Neural progenitor cell (in vitro differentiated cells): ENCODE results near the gene HS3ST5. TPM values are rescaled to one million over a fixed set of nuclear protein-coding genes. Genes with fewer than 3 reads are reported as not detected.
A peak's percentile ranks its signal among the peaks of the same experiment; 100 is the strongest.

ENCODE experiments used
- DNase-seq: peaks from one replicate; pipeline ENCODE4 v3.0.0-alpha.2; 2016; ENCODE audit warnings: low spot score
- H2AFZ ChIP-seq: fragments of 200-600 bp; sonication (generic); replicated peaks from 2 replicates; pipeline ENCODE4 v1.6.1; 2016; ENCODE audit warnings: antibody characterized with exemption
- H3F3A ChIP-seq: fragments of 200-600 bp; sonication (generic); 2 replicates; pipeline ENCODE4 v1.6.1; 2016; ENCODE audit warnings: antibody characterized with exemption, low read depth
- H3K27ac ChIP-seq: fragments of 200-600 bp; sonication (generic); 2 replicates; pipeline ENCODE4 v1.5.1; 2016; ENCODE audit warnings: mild to moderate bottlenecking
- H3K27me3 ChIP-seq: fragments of 200-600 bp; sonication (generic); 2 replicates; pipeline ENCODE4 v1.6.1; 2016; ENCODE audit warnings: mild to moderate bottlenecking, moderate library complexity
- H3K36me3 ChIP-seq: fragments of 200-600 bp; sonication (generic); 2 replicates; pipeline ENCODE4 v1.5.1; 2016
- H3K4me1 ChIP-seq: fragments of 200-600 bp; sonication (generic); 2 replicates; pipeline ENCODE4 v1.6.1; 2016; ENCODE audit warnings: mixed run types
- H3K4me2 ChIP-seq: fragments of 200-600 bp; sonication (generic); 2 replicates; pipeline ENCODE4 v1.6.1; 2016
- H3K4me3 ChIP-seq: fragments of 200-600 bp; sonication (generic); 2 replicates; pipeline ENCODE4 v1.5.1; 2016
- H3K79me2 ChIP-seq: fragments of 200-600 bp; sonication (generic); 2 replicates; pipeline ENCODE4 v1.6.1; 2016; ENCODE audit warnings: low read depth
- H3K9ac ChIP-seq: fragments of 200-600 bp; sonication (generic); 2 replicates; pipeline ENCODE4 v1.6.1; 2016
- H3K9me3 ChIP-seq: fragments of 200-600 bp; sonication (generic); 2 replicates; pipeline ENCODE4 v1.5.1; 2016; ENCODE audit warnings: low read depth
- H4K20me1 ChIP-seq: fragments of 200-600 bp; sonication (generic); 2 replicates; pipeline ENCODE4 v1.6.1; 2016; ENCODE audit warnings: low read depth
- H3K27ac Mint-ChIP-seq: 3 replicates; pipeline ENCODE4 v1.8.0; 2021; ENCODE audit warnings: mixed read lengths
- H3K27me3 Mint-ChIP-seq: 2 replicates; pipeline ENCODE4 v1.8.0; 2022; ENCODE audit warnings: low read depth, mild to moderate bottlenecking, inconsistent platforms, moderate library complexity, mixed read lengths; ENCODE audit not compliant: insufficient read depth
- H3K36me3 Mint-ChIP-seq: 3 replicates; pipeline ENCODE4 v1.8.0; 2021; ENCODE audit warnings: mixed read lengths
- H3K4me1 Mint-ChIP-seq: 3 replicates; pipeline ENCODE4 v1.8.0; 2021; ENCODE audit warnings: mixed read lengths
- H3K4me3 Mint-ChIP-seq: 3 replicates; pipeline ENCODE4 v1.8.0; 2021; ENCODE audit warnings: mild to moderate bottlenecking, moderate library complexity, mixed read lengths
- H3K9me3 Mint-ChIP-seq: 3 replicates; pipeline ENCODE4 v1.8.0; 2020; ENCODE audit warnings: mixed read lengths
- CTCF ChIP-seq: fragments of 200-600 bp; sonication (generic); IDR thresholded peaks from 2 replicates; pipeline ENCODE4 v1.5.1; 2017; ENCODE audit warnings: antibody characterized with exemption, mild to moderate bottlenecking
- EZH2 ChIP-seq: fragments of 200-600 bp; sonication (generic); IDR thresholded peaks from 2 replicates; pipeline ENCODE4 v1.6.1; 2017; ENCODE audit warnings: antibody characterized with exemption, mild to moderate bottlenecking, moderate library complexity
- EZH2phosphoT487 ChIP-seq: fragments of 200-600 bp; sonication (generic); IDR thresholded peaks from 2 replicates; pipeline ENCODE4 v1.6.1; 2017; ENCODE audit warnings: antibody characterized with exemption
- total RNA-seq: library from RNA; depleted of rRNA; stranded (reverse); fragments of >200 nt; gene quantifications from 2 replicates; pipeline ENCODE4 v1.2.3, GENCODE V29; 2015; ENCODE audit warnings: low replicate concordance

HS3ST5 gene
- total RNA-seq, 1 donor from 2014 or later = 0.34 TPM

GRCh38 chr6:114100215-114100994 is 242.4 kb downstream of the HS3ST5 start:
- Histone ChIP-seq H2AFZ (no peak overlapping the region), H3K4me2 (no peak overlapping the region)
- H3K4me3 Mint-ChIP-seq = no peak overlapping the region

GRCh38 chr6:114096561-114097172 is 246.2 kb downstream of the HS3ST5 start:
- Mint-ChIP-seq H3K27me3 (no peaks in the 10 kb centered on the region), H3K4me3 (no peak overlapping the region), H3K9me3 (no peaks in the 10 kb centered on the region), H3K4me1 (no peaks in the 10 kb centered on the region), H3K27ac (no peak overlapping the region), H3K36me3 (no peaks in the 10 kb centered on the region)
- Histone ChIP-seq H3K36me3 (no peaks in the 10 kb centered on the region), H3K4me2 (no peak overlapping the region), H2AFZ (no peak overlapping the region), H4K20me1 (no peaks in the 10 kb centered on the region), H3K27me3 (no peaks in the 10 kb centered on the region), H3K27ac (no peak overlapping the region), H3K9me3 (no peaks in the 10 kb centered on the region), H3F3A (no peaks in the 10 kb centered on the region), H3K9ac (no peak overlapping the region), H3K4me1 (no peaks in the 10 kb centered on the region), H3K4me3 (no peak overlapping the region), H3K79me2 (no peaks in the 10 kb centered on the region)
- peak; percentile 76 for DNase-seq
- no peak for TF ChIP-seq EZH2
- peak; percentile 94 for TF ChIP-seq CTCF
- TF ChIP-seq EZH2phosphoT487 = no peak

More at GRCh38 chr6:114100215-114100994, 242.4 kb downstream of the HS3ST5 start:
- Histone ChIP-seq H3K36me3 (no peaks in the 10 kb centered on the region), H3K27me3 (no peaks in the 10 kb centered on the region), H3K79me2 (no peaks in the 10 kb centered on the region), H3K4me1 (no peaks in the 10 kb centered on the region), H3K9me3 (no peaks in the 10 kb centered on the region), H3K4me3 (no peak overlapping the region), H3F3A (no peaks in the 10 kb centered on the region), H3K27ac (no peak overlapping the region), H3K9ac (no peak overlapping the region), H4K20me1 (no peaks in the 10 kb centered on the region)
- H3K27me3 Mint-ChIP-seq = no peaks in the 10 kb centered on the region
- H3K36me3 Mint-ChIP-seq = no peaks in the 10 kb centered on the region
- no peak for DNase-seq
- H3K9me3 Mint-ChIP-seq = no peaks in the 10 kb centered on the region
- TF ChIP-seq EZH2 = no peak
- no peaks in the 10 kb centered on the region for H3K4me1 Mint-ChIP-seq
- H3K27ac Mint-ChIP-seq = no peak overlapping the region

GRCh38 chr6:114092943-114093342 is 249.9 kb downstream of the HS3ST5 start:
- Mint-ChIP-seq H3K4me3 (no peak overlapping the region), H3K4me1 (no peaks in the 10 kb centered on the region), H3K36me3 (no peaks in the 10 kb centered on the region), H3K9me3 (no peaks in the 10 kb centered on the region), H3K27ac (no peak overlapping the region), H3K27me3 (no peaks in the 10 kb centered on the region)
- H3K4me1 ChIP-seq = no peaks in the 10 kb centered on the region
- no peaks in the 10 kb centered on the region for H3K36me3 ChIP-seq
- H2AFZ ChIP-seq = no peak overlapping the region
- DNase-seq = no peak
- H3K27ac ChIP-seq = no peak overlapping the region
- no peak overlapping the region for H3K9ac ChIP-seq
- no peaks in the 10 kb centered on the region for H3K27me3 ChIP-seq
- TF ChIP-seq EZH2 (no peak), CTCF (no peak), EZH2phosphoT487 (no peak)
- H3K9me3 ChIP-seq = no peaks in the 10 kb centered on the region
- no peak overlapping the region for H3K4me2 ChIP-seq
- no peak overlapping the region for H3K4me3 ChIP-seq
- H3F3A ChIP-seq = no peaks in the 10 kb centered on the region
- H4K20me1 ChIP-seq = no peaks in the 10 kb centered on the region
- no peaks in the 10 kb centered on the region for H3K79me2 ChIP-seq

GRCh38 chr6:114090626-114091025 is 252.2 kb downstream of the HS3ST5 start:
- Histone ChIP-seq H3K4me3 (no peak overlapping the region), H3F3A (no peaks in the 10 kb centered on the region), H3K4me1 (no peaks in the 10 kb centered on the region), H3K9ac (no peak overlapping the region), H3K9me3 (no peaks in the 10 kb centered on the region), H4K20me1 (no peaks in the 10 kb centered on the region), H2AFZ (no peak overlapping the region), H3K79me2 (no peaks in the 10 kb centered on the region), H3K27ac (no peak overlapping the region), H3K27me3 (no peaks in the 10 kb centered on the region), H3K4me2 (no peak overlapping the region), H3K36me3 (no peaks in the 10 kb centered on the region)
- H3K4me3 Mint-ChIP-seq = no peak overlapping the region
- H3K4me1 Mint-ChIP-seq = no peaks in the 10 kb centered on the region
- no peaks in the 10 kb centered on the region for H3K9me3 Mint-ChIP-seq
- no peak for DNase-seq
- no peaks in the 10 kb centered on the region for H3K27me3 Mint-ChIP-seq
- no peak overlapping the region for H3K27ac Mint-ChIP-seq
- TF ChIP-seq EZH2 (no peak), EZH2phosphoT487 (no peak), CTCF (no peak)
- H3K36me3 Mint-ChIP-seq = no peaks in the 10 kb centered on the region
